ENCODE measurements around the gene PMS1.

GRCh38 chr2:189799531-189799930 lies 15.3 kb downstream of the PMS1 start:
- TF ChIP-seq CTCF (IDR thresholded peaks at IDR 0.05; ENCODE audit: insufficient read depth, low read length, poor library complexity, severe bottlenecking) (no peak), EZH2phosphoT487 (conservative IDR thresholded peaks at IDR 0.05; ENCODE audit: low read length) (no peak)
